Measurements from ENCODE around the gene UBE2E2. TPM values are rescaled to one million over a fixed set of nuclear protein-coding genes. Genes with fewer than 3 reads are reported as not detected.

The UBE2E2 gene
- total RNA-seq, 1 donor from 2014 or later: 32.5 TPM

DNA sequence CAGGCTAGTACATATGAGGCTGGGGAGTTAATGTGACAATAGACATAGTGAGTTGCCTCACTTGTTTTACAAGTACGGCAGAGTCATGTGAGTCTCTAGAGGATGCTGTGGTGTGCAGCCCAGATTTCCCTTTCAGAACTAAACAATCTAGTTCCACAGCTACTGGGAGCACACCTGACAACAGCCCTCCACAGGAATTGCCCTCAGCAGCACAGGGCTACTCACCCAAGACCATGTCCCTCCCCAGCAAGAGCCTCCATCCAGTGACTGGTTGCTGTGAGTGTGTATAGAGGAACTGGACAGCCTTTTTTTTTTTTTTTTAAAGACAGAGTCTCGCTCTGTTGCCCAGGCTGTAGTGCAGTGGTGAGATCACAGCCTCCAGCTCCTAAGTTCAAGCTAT is 40.2 kb upstream of the UBE2E2 start:
- no peak for DNase-seq (ENCODE audit: low read depth)
- TF ChIP-seq, protein P1, sequence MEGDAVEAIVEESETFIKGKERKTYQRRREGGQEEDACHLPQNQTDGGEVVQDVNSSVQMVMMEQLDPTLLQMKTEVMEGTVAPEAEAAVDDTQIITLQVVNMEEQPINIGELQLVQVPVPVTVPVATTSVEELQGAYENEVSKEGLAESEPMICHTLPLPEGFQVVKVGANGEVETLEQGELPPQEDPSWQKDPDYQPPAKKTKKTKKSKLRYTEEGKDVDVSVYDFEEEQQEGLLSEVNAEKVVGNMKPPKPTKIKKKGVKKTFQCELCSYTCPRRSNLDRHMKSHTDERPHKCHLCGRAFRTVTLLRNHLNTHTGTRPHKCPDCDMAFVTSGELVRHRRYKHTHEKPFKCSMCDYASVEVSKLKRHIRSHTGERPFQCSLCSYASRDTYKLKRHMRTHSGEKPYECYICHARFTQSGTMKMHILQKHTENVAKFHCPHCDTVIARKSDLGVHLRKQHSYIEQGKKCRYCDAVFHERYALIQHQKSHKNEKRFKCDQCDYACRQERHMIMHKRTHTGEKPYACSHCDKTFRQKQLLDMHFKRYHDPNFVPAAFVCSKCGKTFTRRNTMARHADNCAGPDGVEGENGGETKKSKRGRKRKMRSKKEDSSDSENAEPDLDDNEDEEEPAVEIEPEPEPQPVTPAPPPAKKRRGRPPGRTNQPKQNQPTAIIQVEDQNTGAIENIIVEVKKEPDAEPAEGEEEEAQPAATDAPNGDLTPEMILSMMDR (conservative IDR thresholded peaks at IDR 0.05; ENCODE audit: low read depth, low read length): no peak
- no peak overlapping the region for H3K4me3 ChIP-seq (ENCODE audit: low read depth, low read length)

DNA sequence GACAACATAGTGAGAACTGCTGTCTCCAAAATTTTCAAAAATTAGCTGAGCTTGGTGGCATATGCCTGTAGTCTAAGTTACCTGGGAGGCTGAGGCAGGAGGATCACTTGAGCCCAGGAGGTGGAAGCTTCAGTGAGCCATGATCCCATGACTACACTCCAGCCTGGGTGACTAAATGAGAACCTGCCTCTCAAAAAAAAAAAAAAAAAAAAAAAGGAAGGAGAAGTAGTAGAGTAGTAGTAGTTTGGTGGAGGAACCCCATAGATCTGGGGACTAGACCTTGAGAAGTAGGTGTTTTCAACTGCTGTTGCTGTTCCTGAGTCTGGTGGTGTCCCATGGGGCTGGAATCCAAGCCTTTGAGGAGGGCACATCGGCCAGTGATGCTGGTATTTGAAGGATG is 38.4 kb upstream of the UBE2E2 start:
- TF ChIP-seq, protein P1 (conservative IDR thresholded peaks at IDR 0.05; ENCODE audit: low read depth, low read length): no peak
- DNase-seq (ENCODE audit: low read depth): no peak
- no peak overlapping the region for H3K4me3 ChIP-seq (ENCODE audit: low read depth, low read length)

DNA sequence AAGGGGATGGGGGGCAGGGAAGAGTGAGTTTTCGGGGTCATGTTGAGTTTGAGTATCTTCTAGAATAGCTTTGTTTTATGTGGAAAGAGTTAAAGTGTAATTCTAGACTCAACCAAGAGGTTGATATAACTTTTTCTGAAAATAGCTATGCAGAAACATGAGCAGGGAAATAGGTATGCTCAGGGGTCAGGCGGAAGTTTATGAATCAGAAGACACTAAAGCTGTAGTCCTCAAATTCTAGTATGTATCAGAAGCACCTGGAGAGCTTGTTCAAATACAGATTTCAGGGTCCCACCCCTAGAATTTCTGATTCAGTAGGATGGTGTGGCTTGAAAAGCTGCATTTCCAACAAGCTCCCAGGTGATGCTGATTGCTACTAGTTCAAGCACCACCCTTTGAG is 37.6 kb upstream of the UBE2E2 start:
- H3K4me3 ChIP-seq (ENCODE audit: low read depth, low read length): no peak overlapping the region
- no peak for DNase-seq (ENCODE audit: low read depth)
- TF ChIP-seq, protein P1 (conservative IDR thresholded peaks at IDR 0.05; ENCODE audit: low read depth, low read length): no peak

DNA sequence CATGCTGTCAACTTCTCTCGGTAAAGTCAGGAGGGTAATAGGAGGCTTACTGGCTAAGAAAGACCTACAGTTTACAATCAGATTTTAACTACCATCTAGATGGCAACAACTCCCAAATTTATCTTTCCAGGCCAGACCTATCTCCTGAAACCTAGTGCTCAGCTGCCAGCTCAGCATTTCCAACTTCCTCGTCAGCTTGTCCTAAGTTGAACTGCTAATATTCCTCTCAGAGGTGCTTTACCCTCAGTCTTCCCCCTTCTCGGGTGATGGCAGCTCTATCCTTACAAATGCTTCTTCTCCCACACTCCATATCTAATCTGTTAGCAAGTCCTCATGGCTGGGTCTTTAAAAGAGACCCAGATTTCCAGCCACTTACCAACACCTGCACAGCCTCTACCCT is 36.9 kb upstream of the UBE2E2 start:
- H3K4me3 ChIP-seq (ENCODE audit: low read depth, low read length): no peak overlapping the region
- DNase-seq (ENCODE audit: low read depth): no peak
- TF ChIP-seq, protein P1 (conservative IDR thresholded peaks at IDR 0.05; ENCODE audit: low read depth, low read length): no peak

DNA sequence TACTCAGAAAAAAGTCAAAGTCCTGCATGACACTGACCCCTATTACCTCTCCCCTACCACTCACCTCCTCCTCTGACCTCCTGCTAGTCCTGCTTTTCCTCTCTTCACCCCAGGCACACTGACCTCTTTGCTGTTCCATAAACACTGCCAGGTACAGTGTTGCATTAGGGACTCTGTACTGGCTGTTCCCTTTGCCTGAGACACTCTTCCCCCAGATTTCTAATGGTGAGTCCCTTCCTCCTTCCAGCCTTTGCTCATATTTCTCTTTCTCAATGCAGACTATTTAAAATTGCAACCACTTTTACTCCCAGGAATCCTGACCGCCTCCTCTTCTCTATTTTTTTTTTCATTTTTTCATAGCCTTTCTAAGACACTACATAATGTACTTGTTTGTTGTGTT is 36.3 kb upstream of the UBE2E2 start:
- H3K4me3 ChIP-seq (ENCODE audit: low read depth, low read length): no peak overlapping the region
- no peak for DNase-seq (ENCODE audit: low read depth)
- TF ChIP-seq, protein P1 (conservative IDR thresholded peaks at IDR 0.05; ENCODE audit: low read depth, low read length): no peak

DNA sequence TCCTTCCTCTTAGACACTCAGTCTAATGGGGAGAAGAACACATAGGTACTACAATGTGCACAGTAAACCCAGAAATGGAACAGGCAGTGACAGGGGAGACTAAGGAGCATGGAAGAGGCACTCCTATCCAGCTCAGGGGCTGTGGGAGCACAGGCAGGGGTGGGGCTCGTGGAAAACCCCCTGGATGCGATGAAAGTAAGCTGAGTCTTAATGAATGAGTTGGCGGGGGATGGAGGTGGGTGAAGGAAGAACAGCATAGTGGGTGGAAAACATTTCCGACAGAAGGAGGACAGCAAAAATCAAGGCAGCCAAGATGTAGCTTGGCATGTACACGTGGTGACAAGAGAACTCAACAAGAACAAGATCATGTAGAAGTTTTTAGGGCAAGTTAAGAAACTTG is 33.6 kb upstream of the UBE2E2 start:
- no peak for DNase-seq (ENCODE audit: low read depth)
- TF ChIP-seq, protein P1 (conservative IDR thresholded peaks at IDR 0.05; ENCODE audit: low read depth, low read length): no peak

DNA sequence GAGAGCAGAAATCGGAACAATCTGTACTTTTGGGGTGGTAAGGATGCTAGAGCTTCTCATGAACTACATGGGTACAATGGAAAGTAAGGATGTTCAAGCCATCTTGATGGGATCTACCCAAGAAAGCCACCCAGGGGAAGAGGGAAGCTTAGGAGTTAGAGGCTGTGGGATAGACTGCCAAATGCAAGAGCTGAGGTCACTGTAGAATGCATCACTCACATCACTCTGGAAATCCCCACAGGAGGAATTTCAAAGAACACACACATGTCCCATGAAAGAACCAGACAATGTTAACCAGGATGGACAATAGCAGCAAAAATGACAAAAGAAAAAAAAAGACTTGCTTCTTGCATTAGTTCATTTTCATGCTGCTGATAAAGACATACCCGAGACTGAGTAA is 32.8 kb upstream of the UBE2E2 start:
- no peak overlapping the region for H3K4me3 ChIP-seq (ENCODE audit: low read depth, low read length)
- TF ChIP-seq, protein P1 (conservative IDR thresholded peaks at IDR 0.05; ENCODE audit: low read depth, low read length): no peak
- no peak for DNase-seq (ENCODE audit: low read depth)

More for the DNA sequence above, 33.6 kb upstream of the UBE2E2 start:
- H3K4me3 ChIP-seq (ENCODE audit: low read depth, low read length): no peak overlapping the region

Data from epithelial cell of proximal tubule (primary cell).